ENCODE results near the gene MACIR.

DNA sequence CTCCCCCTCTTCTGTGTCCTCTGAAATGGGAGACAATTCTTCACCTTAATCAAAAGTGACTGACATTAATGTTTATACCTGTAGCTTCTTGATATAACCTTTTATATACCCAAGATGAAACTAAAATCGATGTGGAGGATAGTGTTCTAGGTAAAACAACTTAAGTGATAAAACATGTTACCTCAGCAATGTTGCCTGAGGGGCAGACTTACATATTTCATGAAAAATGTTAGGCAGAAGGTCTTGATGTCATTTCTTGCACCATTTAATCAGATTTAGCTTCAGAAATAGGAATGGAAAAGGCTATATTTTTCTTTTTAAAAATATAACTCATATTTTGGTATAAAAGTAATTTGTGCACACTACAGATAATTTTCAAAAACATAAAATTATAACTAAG is 22.7 kb upstream of the MACIR start:
- TF ChIP-seq, protein P1, sequence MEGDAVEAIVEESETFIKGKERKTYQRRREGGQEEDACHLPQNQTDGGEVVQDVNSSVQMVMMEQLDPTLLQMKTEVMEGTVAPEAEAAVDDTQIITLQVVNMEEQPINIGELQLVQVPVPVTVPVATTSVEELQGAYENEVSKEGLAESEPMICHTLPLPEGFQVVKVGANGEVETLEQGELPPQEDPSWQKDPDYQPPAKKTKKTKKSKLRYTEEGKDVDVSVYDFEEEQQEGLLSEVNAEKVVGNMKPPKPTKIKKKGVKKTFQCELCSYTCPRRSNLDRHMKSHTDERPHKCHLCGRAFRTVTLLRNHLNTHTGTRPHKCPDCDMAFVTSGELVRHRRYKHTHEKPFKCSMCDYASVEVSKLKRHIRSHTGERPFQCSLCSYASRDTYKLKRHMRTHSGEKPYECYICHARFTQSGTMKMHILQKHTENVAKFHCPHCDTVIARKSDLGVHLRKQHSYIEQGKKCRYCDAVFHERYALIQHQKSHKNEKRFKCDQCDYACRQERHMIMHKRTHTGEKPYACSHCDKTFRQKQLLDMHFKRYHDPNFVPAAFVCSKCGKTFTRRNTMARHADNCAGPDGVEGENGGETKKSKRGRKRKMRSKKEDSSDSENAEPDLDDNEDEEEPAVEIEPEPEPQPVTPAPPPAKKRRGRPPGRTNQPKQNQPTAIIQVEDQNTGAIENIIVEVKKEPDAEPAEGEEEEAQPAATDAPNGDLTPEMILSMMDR (conservative IDR thresholded peaks at IDR 0.05) = no peak
- no peak for TF ChIP-seq EZH2 (IDR thresholded peaks at IDR 0.05; ENCODE audit: low read depth)

Data from PC-9 (cell line).